GM19193 (cell line): ENCODE data around the gene SCML2.

Source experiments
- POLR2A ChIP-seq: IDR thresholded peaks from 4 replicates; pipeline ENCODE4 v1.6.1; 2011; ENCODE audit not compliant: insufficient read depth, insufficient read length; ENCODE audit errors: extremely low read depth

SCML2 gene

GRCh38 chrX:18288716-18289115 lies 65.8 kb downstream of the SCML2 start:
- TF ChIP-seq POLR2A: no peak

DNA sequence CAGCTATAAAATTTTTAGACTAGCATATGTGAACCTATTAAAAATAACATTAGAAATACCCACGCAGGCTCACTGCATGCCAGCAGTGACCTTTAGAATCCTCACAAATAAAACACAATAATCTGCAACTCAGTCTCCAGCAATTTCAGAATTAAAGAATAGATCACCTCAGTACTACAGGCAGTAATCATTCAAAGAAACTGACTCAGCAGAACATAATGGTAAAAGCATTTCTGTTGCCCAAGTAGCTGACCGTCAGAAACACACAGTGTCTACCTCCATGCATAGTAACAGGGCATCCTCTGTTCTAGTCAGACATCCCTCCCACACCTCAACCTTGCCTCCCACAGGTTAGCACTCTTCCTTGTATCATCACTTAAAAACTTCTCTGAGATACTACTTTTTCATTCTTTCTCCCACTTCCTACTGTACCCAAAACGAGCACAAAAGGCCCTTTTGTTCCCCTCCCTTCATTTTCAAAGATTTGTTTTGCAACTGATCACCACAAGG lies 68.1 kb downstream of the SCML2 start:
- no peak for TF ChIP-seq POLR2A

- no peak for TF ChIP-seq POLR2A
These were observed 76.0 kb downstream of the SCML2 start for GRCh38 chrX:18278449-18278848.

DNA sequence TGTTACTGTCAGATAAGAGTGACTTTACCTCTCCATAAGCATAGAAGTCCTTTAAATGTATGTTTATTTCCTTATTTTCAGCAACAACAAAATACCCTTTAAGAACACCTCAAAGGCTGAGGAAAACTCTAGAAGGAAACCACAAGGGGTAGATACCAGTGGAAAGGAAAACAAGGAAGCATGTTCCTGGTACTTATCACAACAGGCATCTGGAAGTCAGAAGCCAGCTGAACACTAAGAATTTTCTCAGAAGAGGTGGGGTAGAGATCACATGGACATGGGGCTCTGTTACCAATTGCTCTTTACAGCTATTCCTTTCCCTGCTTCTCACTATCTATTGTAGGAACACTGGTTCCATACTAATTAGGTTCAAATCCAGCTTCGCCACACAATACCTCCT lies 82.3 kb downstream of the SCML2 start:
- TF ChIP-seq POLR2A: no peak

DNA sequence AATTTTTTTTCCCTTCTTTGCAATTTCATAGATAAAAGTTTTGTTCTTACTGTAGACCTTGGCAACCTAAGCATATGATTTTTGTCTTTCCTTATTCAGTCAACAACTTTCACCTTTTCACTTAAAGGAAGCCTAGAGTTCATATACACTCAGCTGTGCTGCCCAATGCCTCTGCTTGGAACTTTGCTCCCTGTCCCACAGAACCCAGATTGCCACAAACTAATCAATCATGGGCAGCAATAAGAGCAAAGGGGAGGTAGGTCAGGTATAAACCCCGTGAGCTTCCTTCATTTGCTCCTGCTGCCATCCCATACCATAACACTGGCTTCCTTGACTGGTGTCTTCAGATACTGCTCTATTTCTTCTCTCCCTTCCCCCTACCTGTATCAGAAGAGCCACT lies 82.8 kb downstream of the SCML2 start:
- TF ChIP-seq POLR2A: no peak

- no peak for TF ChIP-seq POLR2A
These were observed 83.2 kb downstream of the SCML2 start for GRCh38 chrX:18271309-18271708.

GRCh38 chrX:18255059-18255458 lies 99.4 kb downstream of the SCML2 start:
- TF ChIP-seq POLR2A: no peak

DNA sequence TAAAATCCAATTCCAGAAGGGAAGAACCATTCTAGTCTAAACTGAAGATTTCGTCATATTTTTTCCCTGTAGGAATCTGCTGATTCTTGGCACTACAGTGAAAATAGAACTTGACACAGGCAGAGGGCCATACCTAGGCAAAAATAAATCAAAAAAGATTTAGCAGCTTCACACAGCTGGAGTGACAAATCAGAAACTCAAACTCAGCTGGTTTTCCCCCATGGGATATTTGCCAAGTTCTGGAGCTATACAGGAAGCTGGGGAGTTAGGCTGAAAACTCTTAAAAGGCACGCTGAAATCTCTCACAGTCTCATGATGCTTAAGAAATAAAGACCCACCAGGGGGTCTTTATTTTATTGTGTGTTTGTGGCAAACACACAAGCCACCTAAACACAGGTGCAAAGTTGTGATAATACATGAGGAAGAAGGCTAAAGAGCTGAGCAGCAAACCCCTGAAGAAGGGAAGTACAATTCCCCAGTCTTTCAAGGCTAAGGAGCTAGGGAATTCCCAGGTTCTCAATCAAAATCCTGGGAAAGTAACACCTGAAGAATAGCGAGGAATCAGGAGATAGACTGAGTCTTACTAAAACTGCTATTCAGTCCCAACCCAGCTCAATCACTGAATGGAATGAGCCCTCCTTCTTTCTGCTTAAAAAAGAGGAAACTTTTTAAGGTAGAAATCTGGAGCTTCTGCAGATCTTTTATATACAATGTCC lies 101.7 kb downstream of the SCML2 start:
- no peak for TF ChIP-seq POLR2A

DNA sequence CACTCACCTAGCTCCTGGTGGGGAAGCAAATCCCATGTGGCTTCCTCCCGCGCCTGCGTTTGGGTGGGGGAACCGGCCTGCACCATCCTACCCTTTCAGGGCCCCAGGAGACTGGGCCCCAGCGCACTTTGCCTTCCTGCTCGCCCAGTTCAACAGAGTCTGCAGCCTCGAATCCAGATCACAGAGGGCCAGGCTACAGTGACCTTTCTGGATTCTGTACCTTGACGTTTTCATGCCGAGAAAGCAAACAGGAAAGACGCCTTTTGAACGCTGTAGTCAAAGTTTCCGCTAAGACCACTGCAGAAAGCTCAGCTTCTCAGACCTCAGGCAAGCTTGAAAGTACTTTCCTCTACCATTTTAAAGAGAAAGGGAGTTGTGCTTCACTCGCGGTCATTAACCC lies 126.4 kb downstream of the SCML2 start:
- TF ChIP-seq POLR2A: no peak

- TF ChIP-seq POLR2A: no peak
These were observed 127.0 kb downstream of the SCML2 start for GRCh38 chrX:18227458-18227857.

GRCh38 chrX:18220786-18221185 lies 133.7 kb downstream of the SCML2 start, which contains the start of gene BEND2:
Gene BEND2, minus strand, starts transcription at chrX:18220886. Its CDS starts 136 bp downstream, at chrX:18220750.
- TF ChIP-seq POLR2A: no peak

DNA sequence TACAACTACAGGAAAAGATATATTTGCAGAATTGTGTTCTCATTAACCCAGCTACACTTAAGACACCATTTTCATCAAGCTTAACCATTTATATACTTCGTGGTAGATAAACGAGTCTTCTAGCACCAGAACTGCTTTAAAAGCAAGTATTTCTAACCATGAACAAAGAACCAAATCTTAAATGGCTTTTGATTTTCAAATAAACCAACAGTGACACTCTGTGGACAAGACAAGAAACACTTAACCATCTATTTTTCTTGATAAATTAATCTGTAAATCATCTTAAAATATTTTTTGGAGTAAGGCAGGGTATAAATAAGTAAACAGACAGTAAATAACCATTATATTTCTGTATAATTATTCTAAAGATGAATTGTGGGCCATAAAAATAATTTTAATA lies 144.0 kb downstream of the SCML2 start:
- TF ChIP-seq POLR2A: no peak

GRCh38 chrX:18206657-18207056 lies 147.8 kb downstream of the SCML2 start:
- no peak for TF ChIP-seq POLR2A

- TF ChIP-seq POLR2A: no peak
These were observed 150.9 kb downstream of the SCML2 start for GRCh38 chrX:18203631-18204030.

GRCh38 chrX:18194688-18195087 lies 159.8 kb downstream of the SCML2 start:
- TF ChIP-seq POLR2A: no peak
